ENCODE measurements around the gene OTOP3. TPM values are rescaled to one million over a fixed set of nuclear protein-coding genes. Genes with fewer than 3 reads are reported as not detected.

OTOP3 gene
- total and polyA plus RNA-seq, 2 experiments from 2014 or later: not detected

DNA sequence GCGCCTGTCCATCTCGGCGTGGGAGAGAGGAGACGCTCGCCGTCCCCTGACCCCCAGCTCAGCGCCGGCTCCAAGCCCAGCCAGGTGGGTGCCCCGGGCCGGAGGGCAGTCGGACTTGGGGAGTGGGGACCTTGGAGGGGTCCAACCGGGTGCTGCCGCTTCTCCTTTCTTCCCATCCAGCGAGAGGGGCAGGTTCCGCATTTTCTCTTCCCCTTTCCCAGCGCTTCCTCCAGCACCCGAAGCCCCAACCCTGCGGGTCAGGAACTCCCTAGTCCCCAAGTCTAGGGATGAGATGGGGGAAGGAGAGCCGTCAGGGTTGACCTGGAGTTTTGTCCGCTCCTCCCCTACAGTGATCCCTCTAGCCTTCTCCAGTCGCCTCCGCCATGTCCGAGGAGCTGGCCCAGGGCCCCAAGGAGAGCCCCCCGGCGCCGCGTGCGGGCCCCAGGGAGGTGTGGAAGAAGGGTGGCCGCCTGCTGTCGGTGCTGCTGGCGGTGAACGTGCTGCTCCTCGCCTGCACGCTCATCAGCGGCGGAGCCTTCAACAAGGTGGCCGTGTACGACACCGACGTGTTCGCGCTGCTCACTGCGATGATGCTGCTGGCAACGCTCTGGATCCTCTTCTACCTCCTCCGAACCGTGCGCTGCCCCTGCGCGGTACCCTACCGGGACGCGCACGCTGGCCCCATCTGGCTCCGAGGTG, 11.3 kb upstream of the OTOP3 start, which contains the start of gene OTOP2:
Gene OTOP2, plus strand, starts transcription at position 24 of the 699 bp plus-strand sequence. Its CDS starts 360 bp downstream, at position 384.
- H3K4me3 ChIP-seq: peak within 1 kb of the TSS; percentile 61
- ATAC-seq: peak; percentile 13

DNA sequence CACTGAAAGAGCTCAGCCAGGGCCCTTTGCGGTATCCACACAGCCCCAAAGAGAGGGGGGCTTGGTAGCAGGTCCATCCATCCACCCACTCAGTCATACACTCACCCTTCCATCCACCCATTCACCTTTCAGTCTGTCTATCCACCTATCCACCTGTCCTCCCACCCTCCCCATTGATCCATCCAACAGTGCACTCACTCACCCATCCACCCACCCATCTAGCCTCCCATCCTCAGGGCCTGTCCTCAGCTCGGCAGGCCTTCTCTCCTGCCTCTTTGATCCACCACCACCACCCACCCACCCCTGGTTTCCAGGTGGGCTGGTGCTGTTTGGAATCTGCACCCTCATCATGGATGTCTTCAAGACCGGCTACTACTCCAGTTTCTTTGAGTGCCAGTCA, 10.5 kb upstream of the OTOP3 start:
- H3K4me1 ChIP-seq (ENCODE audit: insufficient read depth): peaks cover 16% of the 10 kb centered on the region
- H3K4me1 Mint-ChIP-seq: peaks cover 7% of the 10 kb centered on the region
- no peak for ATAC-seq
- H3K9me3 Mint-ChIP-seq: no peaks in the 10 kb centered on the region
- no peak overlapping the region for H3K27ac Mint-ChIP-seq
- H3K36me3 ChIP-seq (ENCODE audit: insufficient read depth): no peaks in the 10 kb centered on the region
- H3K4me3 ChIP-seq: no peak overlapping the region
- peaks cover 84% of the 10 kb centered on the region for H3K27me3 ChIP-seq (ENCODE audit: insufficient read depth)
- H4K20me1 ChIP-seq (replicated peaks; ENCODE audit: insufficient read depth): no peaks in the 10 kb centered on the region
- no peak for DNase-seq (ENCODE audit: low spot score)
- H3K36me3 Mint-ChIP-seq (ENCODE audit: low read depth): no peaks in the 10 kb centered on the region
- no peaks in the 10 kb centered on the region for H3F3A ChIP-seq (replicated peaks; ENCODE audit: low read depth)
- peaks cover 70% of the 10 kb centered on the region for H3K27me3 Mint-ChIP-seq (ENCODE audit: insufficient read depth, low read depth, poor library complexity)
- no peak overlapping the region for H3K4me2 ChIP-seq
- H2AFZ ChIP-seq: no peak overlapping the region
- no peaks in the 10 kb centered on the region for H3K79me2 ChIP-seq (replicated peaks; ENCODE audit: insufficient read depth)
- peak overlapping the region; percentile 70; the same call in 2 of the 3 replicates for H3K4me3 Mint-ChIP-seq
- H3K9me2 ChIP-seq (ENCODE audit: insufficient read depth): no peaks in the 10 kb centered on the region
- H3K27ac ChIP-seq (ENCODE audit: low read depth): no peak overlapping the region
- TF ChIP-seq, protein P1, sequence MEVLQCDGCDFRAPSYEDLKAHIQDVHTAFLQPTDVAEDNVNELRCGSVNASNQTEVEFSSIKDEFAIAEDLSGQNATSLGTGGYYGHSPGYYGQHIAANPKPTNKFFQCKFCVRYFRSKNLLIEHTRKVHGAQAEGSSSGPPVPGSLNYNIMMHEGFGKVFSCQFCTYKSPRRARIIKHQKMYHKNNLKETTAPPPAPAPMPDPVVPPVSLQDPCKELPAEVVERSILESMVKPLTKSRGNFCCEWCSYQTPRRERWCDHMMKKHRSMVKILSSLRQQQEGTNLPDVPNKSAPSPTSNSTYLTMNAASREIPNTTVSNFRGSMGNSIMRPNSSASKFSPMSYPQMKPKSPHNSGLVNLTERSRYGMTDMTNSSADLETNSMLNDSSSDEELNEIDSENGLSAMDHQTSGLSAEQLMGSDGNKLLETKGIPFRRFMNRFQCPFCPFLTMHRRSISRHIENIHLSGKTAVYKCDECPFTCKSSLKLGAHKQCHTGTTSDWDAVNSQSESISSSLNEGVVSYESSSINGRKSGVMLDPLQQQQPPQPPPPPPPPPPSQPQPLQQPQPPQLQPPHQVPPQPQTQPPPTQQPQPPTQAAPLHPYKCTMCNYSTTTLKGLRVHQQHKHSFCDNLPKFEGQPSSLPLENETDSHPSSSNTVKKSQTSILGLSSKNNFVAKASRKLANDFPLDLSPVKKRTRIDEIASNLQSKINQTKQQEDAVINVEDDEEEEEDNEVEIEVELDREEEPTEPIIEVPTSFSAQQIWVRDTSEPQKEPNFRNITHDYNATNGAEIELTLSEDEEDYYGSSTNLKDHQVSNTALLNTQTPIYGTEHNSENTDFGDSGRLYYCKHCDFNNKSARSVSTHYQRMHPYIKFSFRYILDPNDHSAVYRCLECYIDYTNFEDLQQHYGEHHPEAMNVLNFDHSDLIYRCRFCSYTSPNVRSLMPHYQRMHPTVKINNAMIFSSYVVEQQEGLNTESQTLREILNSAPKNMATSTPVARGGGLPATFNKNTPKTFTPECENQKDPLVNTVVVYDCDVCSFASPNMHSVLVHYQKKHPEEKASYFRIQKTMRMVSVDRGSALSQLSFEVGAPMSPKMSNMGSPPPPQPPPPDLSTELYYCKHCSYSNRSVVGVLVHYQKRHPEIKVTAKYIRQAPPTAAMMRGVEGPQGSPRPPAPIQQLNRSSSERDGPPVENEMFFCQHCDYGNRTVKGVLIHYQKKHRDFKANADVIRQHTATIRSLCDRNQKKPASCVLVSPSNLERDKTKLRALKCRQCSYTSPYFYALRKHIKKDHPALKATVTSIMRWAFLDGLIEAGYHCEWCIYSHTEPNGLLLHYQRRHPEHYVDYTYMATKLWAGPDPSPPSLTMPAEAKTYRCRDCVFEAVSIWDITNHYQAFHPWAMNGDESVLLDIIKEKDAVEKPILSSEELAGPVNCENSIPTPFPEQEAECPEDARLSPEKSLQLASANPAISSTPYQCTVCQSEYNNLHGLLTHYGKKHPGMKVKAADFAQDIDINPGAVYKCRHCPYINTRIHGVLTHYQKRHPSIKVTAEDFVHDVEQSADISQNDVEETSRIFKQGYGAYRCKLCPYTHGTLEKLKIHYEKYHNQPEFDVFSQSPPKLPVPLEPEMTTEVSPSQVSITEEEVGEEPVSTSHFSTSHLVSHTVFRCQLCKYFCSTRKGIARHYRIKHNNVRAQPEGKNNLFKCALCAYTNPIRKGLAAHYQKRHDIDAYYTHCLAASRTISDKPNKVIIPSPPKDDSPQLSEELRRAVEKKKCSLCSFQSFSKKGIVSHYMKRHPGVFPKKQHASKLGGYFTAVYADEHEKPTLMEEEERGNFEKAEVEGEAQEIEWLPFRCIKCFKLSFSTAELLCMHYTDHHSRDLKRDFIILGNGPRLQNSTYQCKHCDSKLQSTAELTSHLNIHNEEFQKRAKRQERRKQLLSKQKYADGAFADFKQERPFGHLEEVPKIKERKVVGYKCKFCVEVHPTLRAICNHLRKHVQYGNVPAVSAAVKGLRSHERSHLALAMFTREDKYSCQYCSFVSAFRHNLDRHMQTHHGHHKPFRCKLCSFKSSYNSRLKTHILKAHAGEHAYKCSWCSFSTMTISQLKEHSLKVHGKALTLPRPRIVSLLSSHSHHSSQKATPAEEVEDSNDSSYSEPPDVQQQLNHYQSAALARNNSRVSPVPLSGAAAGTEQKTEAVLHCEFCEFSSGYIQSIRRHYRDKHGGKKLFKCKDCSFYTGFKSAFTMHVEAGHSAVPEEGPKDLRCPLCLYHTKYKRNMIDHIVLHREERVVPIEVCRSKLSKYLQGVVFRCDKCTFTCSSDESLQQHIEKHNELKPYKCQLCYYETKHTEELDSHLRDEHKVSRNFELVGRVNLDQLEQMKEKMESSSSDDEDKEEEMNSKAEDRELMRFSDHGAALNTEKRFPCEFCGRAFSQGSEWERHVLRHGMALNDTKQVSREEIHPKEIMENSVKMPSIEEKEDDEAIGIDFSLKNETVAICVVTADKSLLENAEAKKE (CRISPR knock-in tag; IDR thresholded peaks at IDR 0.05): no peak
- TF ChIP-seq EZH2 (IDR thresholded peaks at IDR 0.05; ENCODE audit: low read depth, unreplicated experiment) (no peak), POLR2AphosphoS5 (IDR thresholded peaks at IDR 0.05; ENCODE audit: low read depth) (no peak), JUNB (IDR thresholded peaks at IDR 0.05; ENCODE audit: unreplicated experiment) (no peak), STAT1 (IDR thresholded peaks at IDR 0.05; ENCODE audit: unreplicated experiment) (no peak)
- TF ChIP-seq, protein P2, sequence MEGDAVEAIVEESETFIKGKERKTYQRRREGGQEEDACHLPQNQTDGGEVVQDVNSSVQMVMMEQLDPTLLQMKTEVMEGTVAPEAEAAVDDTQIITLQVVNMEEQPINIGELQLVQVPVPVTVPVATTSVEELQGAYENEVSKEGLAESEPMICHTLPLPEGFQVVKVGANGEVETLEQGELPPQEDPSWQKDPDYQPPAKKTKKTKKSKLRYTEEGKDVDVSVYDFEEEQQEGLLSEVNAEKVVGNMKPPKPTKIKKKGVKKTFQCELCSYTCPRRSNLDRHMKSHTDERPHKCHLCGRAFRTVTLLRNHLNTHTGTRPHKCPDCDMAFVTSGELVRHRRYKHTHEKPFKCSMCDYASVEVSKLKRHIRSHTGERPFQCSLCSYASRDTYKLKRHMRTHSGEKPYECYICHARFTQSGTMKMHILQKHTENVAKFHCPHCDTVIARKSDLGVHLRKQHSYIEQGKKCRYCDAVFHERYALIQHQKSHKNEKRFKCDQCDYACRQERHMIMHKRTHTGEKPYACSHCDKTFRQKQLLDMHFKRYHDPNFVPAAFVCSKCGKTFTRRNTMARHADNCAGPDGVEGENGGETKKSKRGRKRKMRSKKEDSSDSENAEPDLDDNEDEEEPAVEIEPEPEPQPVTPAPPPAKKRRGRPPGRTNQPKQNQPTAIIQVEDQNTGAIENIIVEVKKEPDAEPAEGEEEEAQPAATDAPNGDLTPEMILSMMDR (conservative IDR thresholded peaks at IDR 0.05; ENCODE audit: low read depth in 2 of 2): no peak
- TF ChIP-seq, protein P3, sequence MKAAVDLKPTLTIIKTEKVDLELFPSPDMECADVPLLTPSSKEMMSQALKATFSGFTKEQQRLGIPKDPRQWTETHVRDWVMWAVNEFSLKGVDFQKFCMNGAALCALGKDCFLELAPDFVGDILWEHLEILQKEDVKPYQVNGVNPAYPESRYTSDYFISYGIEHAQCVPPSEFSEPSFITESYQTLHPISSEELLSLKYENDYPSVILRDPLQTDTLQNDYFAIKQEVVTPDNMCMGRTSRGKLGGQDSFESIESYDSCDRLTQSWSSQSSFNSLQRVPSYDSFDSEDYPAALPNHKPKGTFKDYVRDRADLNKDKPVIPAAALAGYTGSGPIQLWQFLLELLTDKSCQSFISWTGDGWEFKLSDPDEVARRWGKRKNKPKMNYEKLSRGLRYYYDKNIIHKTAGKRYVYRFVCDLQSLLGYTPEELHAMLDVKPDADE (IDR thresholded peaks at IDR 0.05): no peak

More for the DNA sequence above, 11.3 kb upstream of the OTOP3 start, which contains the start of gene OTOP2:
- H3K9me2 ChIP-seq (ENCODE audit: insufficient read depth): no peaks in the 10 kb centered on the region
- H3K9me3 Mint-ChIP-seq: no peaks in the 10 kb centered on the region
- H3K4me2 ChIP-seq: peak within 1 kb of the TSS; percentile 93
- peaks cover 78% of the 10 kb centered on the region for H3K27me3 ChIP-seq (ENCODE audit: insufficient read depth)
- H3K36me3 Mint-ChIP-seq (ENCODE audit: low read depth): no peaks in the 10 kb centered on the region
- H3K27ac Mint-ChIP-seq: no peak within 1 kb of the TSS
- peaks cover 69% of the 10 kb centered on the region for H3K27me3 Mint-ChIP-seq (ENCODE audit: insufficient read depth, low read depth, poor library complexity)
- no peaks in the 10 kb centered on the region for H4K20me1 ChIP-seq (replicated peaks; ENCODE audit: insufficient read depth)
- H3K4me1 ChIP-seq (ENCODE audit: insufficient read depth): peaks cover 16% of the 10 kb centered on the region
- TF ChIP-seq, protein P2 (conservative IDR thresholded peaks at IDR 0.05; ENCODE audit: low read depth in 2 of 2): no peak
- TF ChIP-seq EZH2 (IDR thresholded peaks at IDR 0.05; ENCODE audit: low read depth, unreplicated experiment): peak; percentile 93
- H3K79me2 ChIP-seq (replicated peaks; ENCODE audit: insufficient read depth): no peaks in the 10 kb centered on the region
- no peak within 1 kb of the TSS for H3K27ac ChIP-seq (ENCODE audit: low read depth)
- peak; percentile 61 for DNase-seq (ENCODE audit: low spot score)
- H3K4me3 Mint-ChIP-seq: peak within 1 kb of the TSS; percentile 70
- H2AFZ ChIP-seq: peak within 1 kb of the TSS; percentile 86
- no peaks in the 10 kb centered on the region for H3K36me3 ChIP-seq (ENCODE audit: insufficient read depth)
- H3K4me1 Mint-ChIP-seq: peaks cover 7% of the 10 kb centered on the region
- H3F3A ChIP-seq (replicated peaks; ENCODE audit: low read depth): no peaks in the 10 kb centered on the region

All from GM23338 (cell line).